Stimulated activated CD8-positive, alpha-beta memory T cell treated with anti-CD3 and anti-CD28 coated beads, Interleukin-7, amount 100 ng/mL, for 1 hour (primary cell): ENCODE data around the gene PTGDR2.
"Not testable (repeated sequence)": the region's sequence is repeated elsewhere in the genome, so short reads cannot be mapped to it uniquely, and the experiment has no call there.

Experiments
- DNase-seq, 2 donors: peaks; one replicate each; pipeline ENCODE4 v3.0.0-alpha.2; 2020; ENCODE audit warnings: low read depth in 2 of 2

The PTGDR2 gene

DNA sequence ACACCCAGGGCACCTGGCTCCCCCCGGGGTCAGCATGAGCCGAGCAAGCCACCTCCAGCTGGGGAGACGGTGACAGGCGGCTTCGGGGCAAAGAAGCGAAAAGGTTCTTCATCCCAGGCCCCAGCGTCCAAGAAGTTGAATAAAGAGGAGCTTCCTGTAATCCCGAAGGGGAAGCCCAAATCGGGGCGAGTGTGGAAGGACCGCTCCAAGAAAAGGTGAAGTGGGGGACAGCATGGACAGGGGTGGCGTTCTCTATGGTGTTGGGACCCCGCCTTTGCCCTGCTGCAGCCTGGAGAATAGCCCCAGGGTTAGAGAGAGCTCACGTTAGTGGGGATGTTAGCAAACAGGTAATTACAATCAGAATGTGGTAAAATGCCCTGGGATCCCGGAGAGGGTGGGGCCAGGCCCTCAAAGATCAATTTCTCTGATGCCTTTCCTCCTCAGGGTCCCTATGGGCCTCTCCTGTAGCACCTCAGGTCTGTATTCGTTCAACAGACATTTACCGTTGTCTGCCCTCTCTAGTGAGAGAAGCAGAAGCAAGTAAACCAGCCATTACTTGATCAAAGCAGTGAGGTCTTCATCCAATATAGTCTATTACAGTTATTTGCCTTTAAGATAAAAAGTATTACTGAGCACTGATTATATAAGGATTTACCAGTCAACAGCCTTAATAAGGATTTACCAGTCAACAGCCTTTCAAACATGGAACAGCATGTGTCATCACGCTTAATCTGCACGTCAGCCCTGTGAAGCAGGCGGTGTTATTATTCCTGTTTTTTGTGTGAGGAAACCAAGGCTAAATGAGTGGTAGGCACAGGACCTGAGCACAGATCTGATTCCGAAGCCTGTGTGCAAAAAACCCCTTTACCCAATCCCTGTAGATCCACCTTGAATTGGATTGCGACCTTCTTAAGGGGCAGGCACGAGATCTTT lies 12.8 kb downstream of the PTGDR2 start:
- DNase-seq = no peak

DNA sequence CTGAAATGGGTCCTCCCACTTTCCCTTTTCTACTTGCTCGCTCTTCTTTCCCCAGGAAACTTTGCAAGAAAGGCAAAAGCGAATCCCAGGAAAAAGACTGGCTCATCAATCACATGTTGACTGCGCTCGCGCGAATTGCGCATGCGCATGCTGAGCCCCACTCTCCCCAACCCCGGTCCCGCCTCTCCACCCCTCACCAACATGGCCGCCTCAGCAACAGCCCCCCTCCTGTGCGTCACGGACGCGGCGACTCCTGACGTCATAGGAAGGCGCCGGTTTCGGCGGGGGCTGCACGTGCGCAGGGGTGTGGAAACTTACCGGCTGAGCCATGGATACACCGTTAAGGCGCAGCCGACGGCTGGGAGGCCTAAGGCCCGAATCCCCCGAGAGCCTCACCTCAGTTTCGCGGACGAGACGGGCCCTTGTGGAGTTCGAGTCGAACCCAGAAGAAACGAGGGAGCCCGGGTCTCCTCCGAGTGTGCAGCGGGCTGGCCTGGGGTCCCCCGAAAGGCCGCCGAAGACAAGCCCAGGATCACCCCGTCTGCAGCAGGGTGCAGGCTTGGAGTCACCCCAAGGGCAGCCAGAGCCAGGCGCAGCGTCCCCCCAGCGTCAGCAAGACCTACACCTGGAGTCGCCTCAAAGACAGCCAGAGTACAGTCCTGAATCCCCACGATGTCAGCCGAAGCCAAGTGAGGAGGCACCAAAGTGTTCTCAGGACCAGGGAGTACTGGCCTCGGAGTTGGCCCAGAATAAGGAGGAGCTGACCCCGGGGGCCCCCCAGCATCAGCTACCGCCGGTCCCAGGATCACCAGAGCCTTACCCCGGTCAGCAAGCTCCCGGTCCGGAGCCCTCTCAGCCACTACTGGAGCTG lies 13.7 kb downstream of the PTGDR2 start, which contains the start of gene CCDC86:
CCDC86 (plus strand) TSS at position 317 of the 871 bp plus-strand sequence; CDS start at position 329, 12 bp downstream.
- peak; percentile 98 to 99 for DNase-seq

DNA sequence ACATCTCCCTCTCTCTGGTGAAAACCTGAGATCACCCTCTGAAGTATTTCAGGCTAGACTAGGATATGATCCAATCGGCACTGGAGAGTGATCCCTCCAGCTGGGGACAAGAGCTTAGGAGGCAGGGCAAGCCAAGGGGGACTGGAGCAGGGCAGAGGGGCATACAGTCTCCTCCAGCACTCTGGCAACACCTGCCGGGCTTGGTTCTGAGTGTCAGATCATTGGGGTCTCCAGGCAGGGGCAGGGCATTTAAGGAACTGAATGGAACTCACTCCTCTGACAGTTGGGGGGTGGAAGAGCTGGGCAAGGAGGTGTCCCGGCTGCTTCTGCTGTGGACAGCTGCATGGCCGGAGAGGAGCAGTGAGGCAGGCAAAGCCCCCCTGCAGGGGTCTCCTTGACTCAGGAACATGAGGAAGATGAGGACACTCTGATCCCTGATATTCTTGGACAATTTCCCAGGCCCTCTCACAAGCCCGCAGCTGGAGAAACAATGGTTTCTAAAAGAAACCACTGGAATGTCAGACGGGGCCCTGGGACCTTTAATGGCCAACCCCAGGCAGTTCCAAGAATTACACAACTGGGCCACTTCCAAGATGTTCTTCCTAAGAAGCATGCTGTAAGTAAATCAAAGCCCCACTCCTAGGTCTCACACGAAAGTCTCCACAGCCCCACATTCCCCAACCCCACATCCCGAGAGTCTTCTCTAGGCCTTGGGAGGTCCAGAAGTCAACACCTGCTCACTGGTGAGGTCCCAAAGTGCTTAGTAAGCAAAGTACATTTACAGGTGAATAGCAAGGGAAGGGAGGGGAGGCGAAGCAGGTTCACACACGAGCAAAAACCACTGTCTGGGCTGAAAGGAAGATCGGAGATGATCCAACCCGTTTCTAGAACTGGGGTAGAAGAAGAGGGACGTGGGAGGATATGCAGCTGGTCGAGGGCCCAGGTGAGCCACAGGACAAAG lies 15.0 kb downstream of the PTGDR2 start:
- no peak for DNase-seq

DNA sequence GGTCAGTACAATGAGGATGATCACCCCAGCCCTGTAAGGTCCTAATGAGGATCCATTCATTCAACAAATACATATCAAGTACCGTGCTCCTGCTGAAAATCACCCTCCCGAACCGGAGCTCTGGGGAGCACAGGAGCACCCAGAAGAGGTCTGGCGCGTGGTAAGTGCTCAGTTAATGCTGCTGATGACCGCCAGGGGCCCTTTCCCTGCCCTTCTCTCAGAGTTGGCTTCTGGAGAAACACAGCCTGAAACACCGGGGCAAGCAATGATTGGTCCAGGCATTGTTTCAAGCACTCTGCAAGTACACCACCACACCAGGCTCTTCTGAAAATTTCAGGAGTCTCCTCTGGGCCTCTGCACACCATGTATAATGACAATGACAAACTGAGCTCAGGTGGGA lies 17.6 kb downstream of the PTGDR2 start:
- DNase-seq = no peak

DNA sequence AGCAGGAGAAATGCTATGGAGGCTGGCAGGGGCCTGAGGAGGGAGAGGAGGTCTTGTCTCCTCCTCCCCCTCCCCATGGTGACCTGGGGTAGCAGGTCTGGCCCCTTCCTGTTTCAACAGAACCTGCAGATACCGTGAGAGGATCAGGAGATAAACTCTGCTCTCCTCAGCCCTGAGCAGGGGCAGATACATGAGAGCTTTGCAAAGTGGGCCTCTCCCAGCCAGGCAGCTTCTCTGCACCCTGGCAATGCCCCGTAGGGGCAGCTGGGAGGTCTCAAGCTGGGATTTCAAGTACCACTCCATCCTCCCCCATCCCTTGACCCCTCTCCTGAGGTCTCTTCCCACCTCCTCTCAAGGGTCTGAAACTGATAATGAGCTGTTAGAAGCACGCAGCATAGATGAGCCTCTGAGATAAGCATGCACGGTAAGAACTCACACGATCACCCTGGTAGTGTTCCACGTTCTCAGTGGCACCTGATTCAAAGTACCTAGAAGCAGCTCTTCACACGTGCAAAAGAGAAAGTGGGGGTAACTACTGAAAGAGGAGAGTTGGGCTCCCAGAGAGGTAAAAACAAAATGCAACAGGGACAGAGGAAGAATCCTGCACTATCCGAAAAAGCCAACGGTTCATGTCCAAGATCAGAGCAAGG lies 18.8 kb downstream of the PTGDR2 start:
- no peak for DNase-seq

DNA sequence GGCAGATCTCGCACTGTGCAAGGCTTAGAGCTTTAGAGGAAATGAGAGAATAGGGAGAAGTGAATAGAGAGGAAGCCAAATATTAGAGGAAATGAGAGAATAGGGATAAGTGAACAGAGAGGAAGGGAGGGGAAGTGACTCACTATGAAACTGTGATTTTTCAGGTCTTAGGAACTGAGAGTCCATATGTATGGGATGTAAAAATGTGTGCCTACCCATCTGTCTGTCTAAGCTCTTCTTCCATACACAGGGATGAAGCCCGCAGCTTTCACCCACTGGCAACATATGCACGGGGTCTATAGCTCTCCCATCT lies 20.3 kb downstream of the PTGDR2 start:
- no peak for DNase-seq

DNA sequence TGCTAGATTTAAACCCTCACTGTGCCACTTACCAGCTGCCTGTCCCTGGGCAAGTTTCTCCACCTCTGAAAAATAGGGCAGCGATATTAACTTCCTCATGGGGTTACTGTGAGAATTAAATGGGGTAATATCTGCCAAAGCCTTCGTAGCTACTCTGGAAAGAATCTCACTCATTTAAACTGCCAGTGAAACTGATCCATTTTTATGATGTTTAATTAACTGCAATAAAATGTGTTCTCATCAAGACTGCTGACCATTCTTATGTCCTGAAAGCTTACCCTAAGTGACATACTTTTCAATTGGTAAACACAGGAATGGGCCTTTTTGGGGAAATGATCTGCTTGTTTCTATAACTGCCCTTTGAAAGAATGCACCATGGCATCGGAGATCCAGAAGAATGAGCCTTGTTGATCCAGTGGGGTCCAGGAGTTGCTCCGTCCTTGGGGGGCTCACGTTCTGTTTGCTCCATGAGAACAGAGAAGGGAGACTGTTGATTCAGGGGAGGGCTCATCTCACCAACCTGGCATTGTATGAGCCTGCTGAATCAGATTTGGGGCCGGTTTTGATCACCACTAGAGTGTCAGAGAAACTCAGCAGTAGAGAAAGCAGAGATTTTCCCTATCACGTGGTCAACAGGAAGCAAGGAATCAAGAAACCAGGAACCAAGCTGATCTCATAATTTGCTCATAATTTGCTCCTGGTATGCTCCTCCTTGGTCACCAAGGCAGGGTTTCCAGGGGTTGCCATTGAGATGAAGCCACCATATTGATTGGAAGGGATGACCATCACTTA lies 20.8 kb downstream of the PTGDR2 start:
- DNase-seq = no peak

DNA sequence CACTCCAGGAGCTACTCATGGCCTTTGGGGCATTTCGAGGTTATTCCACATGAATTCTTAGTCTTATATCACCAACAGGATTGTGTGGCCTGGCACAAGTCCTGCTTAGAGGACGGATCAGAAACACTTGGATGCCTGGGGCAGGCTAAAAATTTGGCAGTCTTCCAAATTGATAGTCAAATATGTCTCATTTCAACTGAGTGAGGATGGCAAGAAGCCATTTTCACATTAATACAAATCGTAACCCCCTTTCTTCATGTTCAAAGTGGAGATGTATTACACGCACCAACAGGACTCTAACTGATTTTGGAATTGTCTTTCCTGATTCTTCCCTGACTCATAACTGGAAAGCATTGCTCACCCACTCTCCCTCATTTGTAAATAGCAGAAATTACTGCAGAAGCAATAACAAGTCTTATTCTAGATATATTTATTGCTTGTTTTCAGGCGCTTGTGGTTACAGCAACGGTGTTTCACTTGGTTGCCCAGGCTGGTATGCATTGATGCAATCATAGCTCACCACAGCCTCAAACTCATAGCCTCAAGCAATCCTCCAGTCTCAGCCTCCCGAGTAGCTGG lies 24.2 kb downstream of the PTGDR2 start:
- DNase-seq = no peak

DNA sequence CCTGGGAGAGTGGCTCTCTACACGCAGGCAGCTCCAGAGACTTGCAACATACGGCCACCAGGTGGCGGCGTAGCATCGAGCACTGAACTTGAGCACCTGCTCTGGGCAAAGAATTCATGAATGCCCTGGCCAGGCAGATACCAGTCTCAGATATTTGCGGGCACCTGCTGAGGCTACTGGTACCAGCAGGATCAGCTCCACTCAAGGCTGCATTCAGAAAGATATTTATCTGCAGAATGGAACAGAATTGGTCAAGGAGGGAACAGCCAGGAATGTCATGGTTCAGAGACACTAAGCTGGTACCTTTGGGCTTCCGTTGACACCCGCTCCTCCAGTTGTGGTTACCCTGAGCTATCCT lies 24.6 kb downstream of the PTGDR2 start:
- DNase-seq = peak; percentile 45 to 73

DNA sequence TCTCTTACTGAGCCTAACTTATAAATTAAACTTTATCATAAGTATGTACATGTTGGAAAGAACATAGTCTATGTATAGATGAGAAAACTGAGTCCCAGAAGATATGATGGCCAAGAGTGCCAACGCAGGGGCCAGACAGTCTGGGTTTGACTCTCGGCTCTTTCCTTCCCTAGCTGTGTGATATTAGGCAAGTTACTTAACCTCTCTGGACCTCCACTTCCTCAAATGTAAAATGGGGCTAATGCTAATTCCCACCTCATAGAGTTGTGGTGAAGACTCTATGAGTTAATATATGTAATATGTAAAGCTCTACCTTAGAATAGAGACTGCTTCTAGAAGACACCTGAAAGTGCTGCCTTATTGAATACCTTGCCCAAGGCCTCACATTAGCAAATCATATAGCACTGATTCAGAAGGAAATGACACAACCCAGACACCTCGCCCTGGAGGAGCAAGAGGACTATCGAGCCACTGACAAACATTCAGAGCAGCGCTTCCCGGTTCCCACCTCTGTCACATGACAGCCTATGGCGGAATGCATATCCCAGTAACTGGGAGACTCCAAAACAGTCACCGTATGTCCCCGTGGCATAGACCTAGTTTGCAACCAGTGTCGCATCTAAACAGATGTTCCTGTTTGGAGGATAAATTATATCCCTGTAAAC lies 25.1 kb downstream of the PTGDR2 start:
- DNase-seq = no peak

DNA sequence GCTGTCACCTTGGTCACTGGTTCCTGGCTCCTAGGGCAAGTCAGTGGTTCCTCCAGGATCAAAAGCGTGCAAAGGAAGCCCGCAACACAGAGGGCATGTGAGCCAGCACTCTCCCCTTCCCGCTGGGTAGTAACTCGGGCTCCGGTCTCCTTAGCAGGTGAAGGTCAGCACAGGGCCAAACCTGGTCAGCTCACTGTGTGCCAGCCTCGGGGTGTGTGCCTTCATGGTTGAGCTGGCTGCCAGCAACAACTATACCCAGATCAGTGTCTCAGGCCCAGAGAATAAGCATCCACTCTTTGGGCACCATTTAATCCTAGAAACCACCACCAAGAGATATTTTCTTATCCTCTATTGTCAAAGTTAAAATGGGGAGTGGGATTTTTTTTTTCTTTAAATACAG lies 30.0 kb downstream of the PTGDR2 start:
- no peak for DNase-seq

DNA sequence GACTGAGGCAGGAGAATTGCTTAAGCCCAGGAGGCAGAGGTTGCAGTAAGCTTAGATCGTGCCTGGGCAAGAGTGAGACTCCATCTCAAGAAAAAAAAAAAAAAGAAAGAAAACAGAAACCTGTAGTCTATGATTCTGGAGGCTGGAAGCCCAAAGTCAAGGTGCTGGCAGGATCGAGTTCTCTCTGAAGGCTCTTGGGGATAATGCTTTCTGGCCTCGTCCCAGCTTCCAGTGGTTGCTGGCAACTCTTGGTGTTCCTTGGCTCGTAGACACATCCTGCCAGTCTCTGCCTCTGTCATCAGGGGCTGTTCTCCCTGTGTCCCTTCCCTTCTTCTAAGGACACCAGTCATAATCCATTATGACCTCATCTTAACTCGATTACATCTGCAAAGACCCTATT lies 30.6 kb downstream of the PTGDR2 start:
- DNase-seq = no peak

DNA sequence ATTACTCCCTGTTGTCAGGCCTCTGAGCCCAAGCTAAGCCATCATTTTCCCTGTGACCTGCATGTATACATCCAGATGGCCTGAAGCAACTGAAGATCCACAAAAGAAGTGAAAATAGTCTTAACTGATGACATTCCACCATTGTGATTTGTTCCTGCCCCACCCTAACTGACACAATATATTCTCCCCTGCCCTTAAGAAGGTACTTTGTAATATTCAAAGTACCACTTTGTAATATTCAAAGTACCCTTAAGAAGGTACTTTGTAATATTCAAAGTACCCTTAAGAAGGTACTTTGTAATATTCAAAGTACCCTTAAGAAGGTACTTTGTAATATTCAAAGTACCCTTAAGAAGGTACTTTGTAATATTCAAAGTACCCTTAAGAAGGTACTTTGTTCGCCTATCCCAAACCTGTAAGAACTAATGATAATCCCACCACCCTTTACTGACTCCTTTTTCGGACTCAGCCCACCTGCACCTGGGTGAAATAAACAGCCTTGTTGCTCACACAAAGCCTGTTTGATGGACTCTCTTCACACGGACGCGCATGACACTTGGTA lies 31.9 kb downstream of the PTGDR2 start:
- DNase-seq = not testable (repeated sequence)

DNA sequence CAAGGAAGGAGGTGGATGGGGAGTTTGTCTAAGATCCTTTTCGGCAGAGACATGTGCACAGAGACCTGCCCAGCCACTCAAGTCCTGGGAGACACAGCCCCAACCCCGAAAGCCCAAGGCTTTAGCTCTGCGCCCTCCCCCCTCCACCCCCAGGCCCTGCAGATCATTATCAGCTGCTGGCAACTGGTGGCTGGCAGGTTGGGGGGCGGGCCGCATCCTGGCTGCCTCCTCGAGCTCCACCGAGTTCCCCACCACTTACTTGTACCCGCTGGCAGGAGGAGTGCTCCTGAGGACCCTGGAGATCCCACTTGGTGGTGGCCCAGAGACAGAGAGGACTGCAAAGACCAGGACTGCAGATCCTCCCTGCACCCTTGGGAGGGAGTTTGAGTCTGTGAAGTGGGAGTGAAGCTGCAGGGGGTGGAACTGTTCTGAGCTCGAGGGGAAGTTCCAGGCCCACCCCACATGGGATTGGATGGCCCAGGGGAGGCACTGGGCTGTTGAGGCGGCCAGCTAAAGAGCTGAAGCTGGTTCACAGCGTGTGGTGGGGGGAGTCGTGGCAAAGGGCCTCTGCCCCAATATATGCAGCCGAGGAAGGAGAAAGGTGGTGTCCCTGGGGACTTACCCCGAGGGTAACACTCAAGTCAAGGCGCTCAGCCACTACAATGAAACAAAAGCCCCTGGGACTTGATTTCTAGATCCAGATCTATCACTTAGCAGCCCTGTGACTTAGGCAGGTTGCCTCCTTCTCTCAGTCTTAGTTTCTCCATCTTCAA lies 33.7 kb downstream of the PTGDR2 start:
- no peak for DNase-seq

DNA sequence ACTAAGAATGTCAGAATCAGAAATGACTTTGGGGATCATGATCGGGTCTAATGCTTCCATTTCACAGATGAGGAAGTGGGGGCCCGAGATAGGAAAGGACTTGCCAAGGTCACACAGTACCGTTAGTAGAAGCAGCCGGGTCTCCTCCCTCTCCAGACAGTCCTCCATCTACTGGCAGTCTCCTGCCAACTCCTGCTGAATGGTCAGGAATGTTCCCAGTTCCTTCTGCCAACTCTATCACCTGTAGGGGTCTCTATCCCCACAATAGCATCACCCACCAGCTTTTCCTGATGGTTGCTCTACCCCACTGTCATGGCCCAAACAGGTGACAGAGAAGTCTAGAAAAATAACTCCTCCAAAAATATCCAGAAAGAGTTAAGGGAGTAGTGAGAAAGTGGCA lies 37.7 kb downstream of the PTGDR2 start:
- DNase-seq = no peak

DNA sequence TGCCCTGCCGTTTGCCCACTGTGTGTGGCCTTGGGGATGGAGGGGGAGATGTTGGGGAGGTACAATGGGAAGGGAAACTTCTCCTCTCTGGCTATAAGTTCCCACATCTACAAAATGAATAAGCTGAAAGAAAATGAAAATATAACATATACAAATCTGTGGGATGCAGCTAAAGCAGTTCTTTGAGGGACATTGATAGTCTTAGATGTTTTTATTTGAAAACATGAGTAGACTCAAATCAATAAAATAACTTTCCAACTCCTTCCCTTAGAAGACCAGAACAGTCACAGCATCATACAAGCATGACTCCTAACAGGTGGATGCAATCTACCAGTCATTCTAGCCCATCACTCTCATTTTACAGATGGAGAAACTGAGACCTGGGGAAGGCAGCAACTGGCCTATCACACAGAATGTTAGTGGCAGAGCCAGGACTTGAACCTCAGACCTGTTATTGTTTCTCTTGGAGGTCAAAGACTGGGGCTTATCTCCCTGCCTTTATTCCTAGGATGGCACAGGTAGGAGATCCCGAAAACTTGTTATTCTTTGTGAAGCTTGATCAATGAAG lies 39.1 kb downstream of the PTGDR2 start:
- no peak for DNase-seq

DNA sequence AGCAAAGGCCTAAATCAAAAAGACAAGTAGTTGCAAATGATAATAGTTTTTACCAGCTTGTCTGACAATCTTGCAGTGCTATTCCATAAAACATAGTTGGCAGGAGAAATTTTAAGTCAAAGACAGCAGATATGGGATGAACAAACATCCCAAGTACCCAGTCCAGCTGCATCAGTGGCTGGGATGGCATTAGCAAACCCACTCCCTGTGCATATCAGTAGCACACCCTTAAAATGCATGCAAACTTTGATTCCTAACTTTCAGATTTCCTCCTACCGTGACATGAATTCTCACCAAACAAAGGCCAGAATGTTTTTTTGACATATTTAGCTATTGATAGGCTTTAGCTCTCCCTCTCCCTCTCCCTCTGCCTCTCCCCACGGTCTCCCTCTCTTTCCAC lies 41.6 kb downstream of the PTGDR2 start:
- DNase-seq = no peak

DNA sequence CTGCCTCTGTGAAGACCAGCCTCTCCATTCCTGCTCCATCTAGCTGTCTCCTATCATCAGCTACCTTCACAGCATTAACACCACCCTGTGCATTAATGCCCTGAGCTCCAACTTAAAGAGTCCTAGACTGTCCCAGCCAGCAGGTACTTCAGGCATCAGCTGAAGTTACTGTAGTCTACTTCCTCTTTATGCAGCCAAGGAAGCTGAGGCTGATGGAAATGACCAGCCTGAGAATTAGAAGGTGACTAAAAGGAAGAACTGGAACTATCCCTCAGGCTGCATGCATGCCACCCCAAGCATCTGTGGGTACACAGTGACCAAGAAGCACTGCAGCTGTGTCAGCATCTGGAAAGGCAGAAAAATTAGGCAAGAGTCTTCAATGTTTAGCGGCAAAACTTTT lies 42.4 kb downstream of the PTGDR2 start:
- no peak for DNase-seq
